ENCODE data around the gene SIRT5. TPM values are rescaled to one million over a fixed set of nuclear protein-coding genes. Genes with fewer than 3 reads are reported as not detected.

SIRT5 gene
- total RNA-seq, 1 donor from 2014 or later, result 16.0 TPM

DNA sequence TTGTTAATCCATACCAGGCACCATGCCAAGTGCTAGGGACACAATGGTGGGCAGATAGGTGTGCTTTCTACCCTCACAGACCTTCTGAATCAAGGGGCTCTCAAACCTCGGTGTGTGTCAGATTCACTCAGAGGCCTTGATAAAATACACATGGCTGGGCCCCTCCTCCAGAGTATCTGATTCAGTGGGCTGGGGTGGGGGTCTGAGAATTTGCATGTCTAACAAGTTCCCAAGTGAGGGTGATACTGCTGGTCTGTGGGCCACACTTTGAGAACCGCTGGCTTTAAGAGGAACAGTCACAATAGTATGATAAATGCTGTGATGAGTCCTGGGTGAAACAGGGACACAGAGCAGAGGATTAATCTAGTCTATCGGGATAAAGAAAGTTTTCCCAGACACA is 35.8 kb upstream of the SIRT5 start:
- Mint-ChIP-seq H3K4me1 (ENCODE audit: unreplicated experiment) (peaks cover 9% of the 10 kb centered on the region), H3K27ac (ENCODE audit: unreplicated experiment) (no peak overlapping the region), H3K36me3 (ENCODE audit: low read depth, unreplicated experiment) (peaks cover 6% of the 10 kb centered on the region), H3K9me3 (ENCODE audit: unreplicated experiment) (no peaks in the 10 kb centered on the region), H3K4me3 (ENCODE audit: unreplicated experiment) (no peak overlapping the region), H3K27me3 (ENCODE audit: unreplicated experiment) (no peaks in the 10 kb centered on the region)
- DNase-seq (ENCODE audit: low spot score), result no peak
- TF ChIP-seq, protein P1, sequence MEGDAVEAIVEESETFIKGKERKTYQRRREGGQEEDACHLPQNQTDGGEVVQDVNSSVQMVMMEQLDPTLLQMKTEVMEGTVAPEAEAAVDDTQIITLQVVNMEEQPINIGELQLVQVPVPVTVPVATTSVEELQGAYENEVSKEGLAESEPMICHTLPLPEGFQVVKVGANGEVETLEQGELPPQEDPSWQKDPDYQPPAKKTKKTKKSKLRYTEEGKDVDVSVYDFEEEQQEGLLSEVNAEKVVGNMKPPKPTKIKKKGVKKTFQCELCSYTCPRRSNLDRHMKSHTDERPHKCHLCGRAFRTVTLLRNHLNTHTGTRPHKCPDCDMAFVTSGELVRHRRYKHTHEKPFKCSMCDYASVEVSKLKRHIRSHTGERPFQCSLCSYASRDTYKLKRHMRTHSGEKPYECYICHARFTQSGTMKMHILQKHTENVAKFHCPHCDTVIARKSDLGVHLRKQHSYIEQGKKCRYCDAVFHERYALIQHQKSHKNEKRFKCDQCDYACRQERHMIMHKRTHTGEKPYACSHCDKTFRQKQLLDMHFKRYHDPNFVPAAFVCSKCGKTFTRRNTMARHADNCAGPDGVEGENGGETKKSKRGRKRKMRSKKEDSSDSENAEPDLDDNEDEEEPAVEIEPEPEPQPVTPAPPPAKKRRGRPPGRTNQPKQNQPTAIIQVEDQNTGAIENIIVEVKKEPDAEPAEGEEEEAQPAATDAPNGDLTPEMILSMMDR (IDR thresholded peaks at IDR 0.05; ENCODE audit: unreplicated experiment), result no peak

DNA sequence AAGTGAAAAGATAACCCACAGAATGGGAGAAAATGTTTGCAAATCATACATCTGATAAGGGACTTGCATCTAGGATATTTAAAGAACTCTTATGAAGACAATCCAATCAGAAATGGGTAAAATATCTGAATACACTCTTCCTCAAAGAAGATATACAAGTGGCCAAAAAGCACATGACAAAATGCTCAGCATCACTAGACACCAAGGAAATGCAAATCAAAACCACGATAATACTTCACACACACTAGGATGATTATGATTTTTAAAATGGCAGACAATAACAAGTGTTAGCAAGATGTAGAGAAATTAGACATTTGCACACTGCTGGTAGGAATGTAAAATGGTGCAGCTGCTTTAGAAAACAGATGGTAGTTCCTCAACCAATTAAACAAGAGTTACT is 34.8 kb upstream of the SIRT5 start:
- H3K4me1 Mint-ChIP-seq (ENCODE audit: unreplicated experiment), result peaks cover 9% of the 10 kb centered on the region
- no peaks in the 10 kb centered on the region for H3K9me3 Mint-ChIP-seq (ENCODE audit: unreplicated experiment)
- no peaks in the 10 kb centered on the region for H3K27me3 Mint-ChIP-seq (ENCODE audit: unreplicated experiment)
- H3K36me3 Mint-ChIP-seq (ENCODE audit: low read depth, unreplicated experiment), result peaks cover 6% of the 10 kb centered on the region
- H3K27ac Mint-ChIP-seq (ENCODE audit: unreplicated experiment), result no peak overlapping the region
- DNase-seq (ENCODE audit: low spot score), result no peak
- TF ChIP-seq, protein P1 (IDR thresholded peaks at IDR 0.05; ENCODE audit: unreplicated experiment), result no peak
- H3K4me3 Mint-ChIP-seq (ENCODE audit: unreplicated experiment), result no peak overlapping the region

GRCh38 chr6:13541496-13541895 is 32.9 kb upstream of the SIRT5 start:
- no peak for DNase-seq (ENCODE audit: low spot score)
- Mint-ChIP-seq H3K27ac (ENCODE audit: unreplicated experiment) (no peak overlapping the region), H3K36me3 (ENCODE audit: low read depth, unreplicated experiment) (peaks cover 6% of the 10 kb centered on the region), H3K9me3 (ENCODE audit: unreplicated experiment) (no peaks in the 10 kb centered on the region), H3K4me3 (ENCODE audit: unreplicated experiment) (no peak overlapping the region), H3K4me1 (ENCODE audit: unreplicated experiment) (peaks cover 9% of the 10 kb centered on the region), H3K27me3 (ENCODE audit: unreplicated experiment) (no peaks in the 10 kb centered on the region)
- TF ChIP-seq, protein P1 (IDR thresholded peaks at IDR 0.05; ENCODE audit: unreplicated experiment), result no peak

GRCh38 chr6:13544454-13545186 is 29.8 kb upstream of the SIRT5 start:
- no peaks in the 10 kb centered on the region for H3K27me3 Mint-ChIP-seq (ENCODE audit: unreplicated experiment)
- no peak overlapping the region for H3K4me3 Mint-ChIP-seq (ENCODE audit: unreplicated experiment)
- no peak overlapping the region for H3K27ac Mint-ChIP-seq (ENCODE audit: unreplicated experiment)
- TF ChIP-seq, protein P1 (IDR thresholded peaks at IDR 0.05; ENCODE audit: unreplicated experiment), result no peak
- peaks cover 6% of the 10 kb centered on the region for H3K36me3 Mint-ChIP-seq (ENCODE audit: low read depth, unreplicated experiment)
- no peaks in the 10 kb centered on the region for H3K9me3 Mint-ChIP-seq (ENCODE audit: unreplicated experiment)
- H3K4me1 Mint-ChIP-seq (ENCODE audit: unreplicated experiment), result peaks cover 3% of the 10 kb centered on the region
- no peak for DNase-seq (ENCODE audit: low spot score)

DNA sequence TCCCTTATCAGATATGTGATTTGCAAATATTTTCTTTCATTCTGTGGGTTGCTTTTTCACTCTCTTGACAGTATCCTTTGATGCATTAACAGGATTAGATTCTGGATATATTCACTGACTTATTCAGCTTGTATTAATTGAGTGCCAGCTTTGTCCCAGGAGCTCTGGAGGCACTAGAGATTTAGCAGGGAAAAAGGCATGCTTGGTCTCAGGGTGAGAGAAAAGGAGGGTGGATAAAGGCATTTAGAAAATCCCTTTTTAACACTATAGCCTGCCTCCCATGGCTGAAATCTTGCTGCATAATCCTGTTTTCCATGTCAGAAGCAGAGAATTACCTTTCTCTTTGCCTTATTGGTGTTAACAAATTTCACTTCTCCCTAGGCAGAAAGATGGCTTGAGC is 28.5 kb upstream of the SIRT5 start:
- Mint-ChIP-seq H3K36me3 (ENCODE audit: low read depth, unreplicated experiment) (peaks cover 2% of the 10 kb centered on the region), H3K4me3 (ENCODE audit: unreplicated experiment) (no peak overlapping the region), H3K9me3 (ENCODE audit: unreplicated experiment) (no peaks in the 10 kb centered on the region), H3K27ac (ENCODE audit: unreplicated experiment) (no peak overlapping the region), H3K27me3 (ENCODE audit: unreplicated experiment) (no peaks in the 10 kb centered on the region), H3K4me1 (ENCODE audit: unreplicated experiment) (peaks cover 9% of the 10 kb centered on the region)
- TF ChIP-seq, protein P1 (IDR thresholded peaks at IDR 0.05; ENCODE audit: unreplicated experiment), result no peak
- no peak for DNase-seq (ENCODE audit: low spot score)
